ENCODE measurements around the gene CENPP.
A peak's percentile ranks its signal among the peaks of the same experiment; 100 is the strongest.

CENPP gene

DNA sequence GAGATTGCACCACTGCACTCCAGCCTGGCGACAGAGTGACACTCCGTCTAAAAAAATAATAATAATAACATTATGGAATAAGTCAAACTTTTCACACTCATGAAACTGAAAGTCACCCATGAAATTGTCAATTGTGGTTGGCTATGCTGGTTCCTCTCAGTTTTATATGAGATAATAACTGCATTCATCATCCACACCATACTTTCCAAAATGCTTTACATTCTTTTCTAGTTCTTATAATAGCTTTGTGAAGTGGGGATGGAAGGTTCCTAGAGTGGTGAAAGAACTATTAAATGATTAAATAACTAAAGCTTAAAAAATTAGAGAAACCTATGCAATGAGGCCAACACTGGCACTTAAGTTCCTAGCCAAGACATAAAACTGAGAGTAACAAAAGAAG is 169.1 kb downstream of the CENPP start:
- DNase-seq (ENCODE audit: extremely low spot score) = no peak
- CTCF ChIA-PET = interaction anchor here (1.3 kb wide), 1 partner anchor 8 kb away, joined by 3 read pairs; no protein-coding TSS in a partner anchor
- TF ChIP-seq ELF4 (IDR thresholded peaks at IDR 0.05) = no peak
- no peak for TF ChIP-seq ARNT (IDR thresholded peaks at IDR 0.05)
- no peak for TF ChIP-seq LEF1 (IDR thresholded peaks at IDR 0.05; ENCODE audit: borderline replicate concordance)
- TF ChIP-seq FOXM1 (IDR thresholded peaks at IDR 0.05; ENCODE audit: borderline replicate concordance) = no peak
- TF ChIP-seq, protein P1, sequence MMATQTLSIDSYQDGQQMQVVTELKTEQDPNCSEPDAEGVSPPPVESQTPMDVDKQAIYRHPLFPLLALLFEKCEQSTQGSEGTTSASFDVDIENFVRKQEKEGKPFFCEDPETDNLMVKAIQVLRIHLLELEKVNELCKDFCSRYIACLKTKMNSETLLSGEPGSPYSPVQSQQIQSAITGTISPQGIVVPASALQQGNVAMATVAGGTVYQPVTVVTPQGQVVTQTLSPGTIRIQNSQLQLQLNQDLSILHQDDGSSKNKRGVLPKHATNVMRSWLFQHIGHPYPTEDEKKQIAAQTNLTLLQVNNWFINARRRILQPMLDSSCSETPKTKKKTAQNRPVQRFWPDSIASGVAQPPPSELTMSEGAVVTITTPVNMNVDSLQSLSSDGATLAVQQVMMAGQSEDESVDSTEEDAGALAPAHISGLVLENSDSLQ (IDR thresholded peaks at IDR 0.05) = no peak
- no peak for TF ChIP-seq ZNF384 (IDR thresholded peaks at IDR 0.05)
- no peak for TF ChIP-seq FOXK2 (IDR thresholded peaks at IDR 0.05)
- TF ChIP-seq FOXA1 (IDR thresholded peaks at IDR 0.05) = no peak
- TF ChIP-seq TARDBP (IDR thresholded peaks at IDR 0.05) = no peak
- TF ChIP-seq NFRKB (IDR thresholded peaks at IDR 0.05) = no peak
- no peak for TF ChIP-seq SUZ12 (IDR thresholded peaks at IDR 0.05)
- TF ChIP-seq HDGF (IDR thresholded peaks at IDR 0.05; ENCODE audit: borderline replicate concordance) = no peak
- no peak for TF ChIP-seq CTBP1 (IDR thresholded peaks at IDR 0.05; ENCODE audit: borderline replicate concordance)
- TF ChIP-seq BHLHE40 (IDR thresholded peaks at IDR 0.05; ENCODE audit: borderline replicate concordance) = no peak
- TF ChIP-seq SP1 (IDR thresholded peaks at IDR 0.05) = no peak
- no peak for TF ChIP-seq L3MBTL2 (conservative IDR thresholded peaks at IDR 0.05)
- POLR2A ChIA-PET = no interaction called here

- ChIA-PET POLR2A (no interaction called here), CTCF (no interaction called here)
- no peak for TF ChIP-seq FOXA1 (IDR thresholded peaks at IDR 0.05)
- no peak for TF ChIP-seq ZNF384 (IDR thresholded peaks at IDR 0.05)
- no peak for TF ChIP-seq ARNT (IDR thresholded peaks at IDR 0.05)
- no peak for TF ChIP-seq CTBP1 (IDR thresholded peaks at IDR 0.05; ENCODE audit: borderline replicate concordance)
- no peak for TF ChIP-seq TARDBP (IDR thresholded peaks at IDR 0.05)
- DNase-seq (ENCODE audit: extremely low spot score) = no peak
Measured at GRCh38 chr9:92496396-92497176, 170.8 kb downstream of the CENPP start.

GRCh38 chr9:92499701-92500100 is 173.9 kb downstream of the CENPP start:
- CTCF ChIA-PET = interaction anchor here (0.7 kb wide), 1 partner anchor 20 kb away, joined by 3 read pairs; no protein-coding TSS in a partner anchor
- TF ChIP-seq ARNT (IDR thresholded peaks at IDR 0.05) (no peak), NFRKB (IDR thresholded peaks at IDR 0.05) (no peak), SP1 (IDR thresholded peaks at IDR 0.05) (no peak), BHLHE40 (IDR thresholded peaks at IDR 0.05; ENCODE audit: borderline replicate concordance) (no peak), ELF4 (IDR thresholded peaks at IDR 0.05) (no peak), HDGF (IDR thresholded peaks at IDR 0.05; ENCODE audit: borderline replicate concordance) (no peak), ZNF384 (IDR thresholded peaks at IDR 0.05) (no peak), CTBP1 (IDR thresholded peaks at IDR 0.05; ENCODE audit: borderline replicate concordance) (no peak), FOXA1 (IDR thresholded peaks at IDR 0.05) (no peak), SUZ12 (IDR thresholded peaks at IDR 0.05) (no peak), LEF1 (IDR thresholded peaks at IDR 0.05; ENCODE audit: borderline replicate concordance) (no peak), L3MBTL2 (conservative IDR thresholded peaks at IDR 0.05) (no peak), FOXM1 (IDR thresholded peaks at IDR 0.05; ENCODE audit: borderline replicate concordance) (no peak), FOXK2 (IDR thresholded peaks at IDR 0.05) (no peak), TARDBP (IDR thresholded peaks at IDR 0.05) (no peak)
- DNase-seq (ENCODE audit: extremely low spot score) = no peak
- POLR2A ChIA-PET = no interaction called here

DNA sequence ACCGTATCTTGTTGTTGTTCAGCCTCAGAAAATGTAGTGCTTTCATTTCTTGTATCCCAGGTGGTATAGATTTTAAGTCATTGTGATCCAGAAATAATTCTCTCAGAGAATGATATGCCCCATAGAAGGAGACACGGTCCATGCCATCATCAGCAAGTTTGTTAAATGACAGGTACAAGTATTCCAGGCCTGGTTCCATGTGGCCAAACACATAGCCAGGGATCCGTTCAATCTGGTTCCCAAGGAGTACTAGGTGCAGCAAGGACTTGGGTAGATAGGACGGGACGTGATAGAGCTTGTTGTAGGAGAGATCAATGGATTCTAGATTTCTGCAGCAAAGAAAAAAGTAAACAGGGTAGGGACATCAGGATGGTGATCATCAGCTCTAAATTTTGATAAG is 175.0 kb downstream of the CENPP start:
- TF ChIP-seq ARNT (IDR thresholded peaks at IDR 0.05) (no peak), SP1 (IDR thresholded peaks at IDR 0.05) (no peak), TARDBP (IDR thresholded peaks at IDR 0.05) (no peak), SUZ12 (IDR thresholded peaks at IDR 0.05) (no peak), ZNF384 (IDR thresholded peaks at IDR 0.05) (no peak), CTBP1 (IDR thresholded peaks at IDR 0.05; ENCODE audit: borderline replicate concordance) (no peak)
- ChIA-PET CTCF (no interaction called here), POLR2A (no interaction called here)
- DNase-seq (ENCODE audit: extremely low spot score) = no peak

GRCh38 chr9:92501671-92502393 is 176.1 kb downstream of the CENPP start:
- TF ChIP-seq FOXK2 (IDR thresholded peaks at IDR 0.05) = no peak
- no peak for TF ChIP-seq FOXA1 (IDR thresholded peaks at IDR 0.05)
- no peak for TF ChIP-seq BHLHE40 (IDR thresholded peaks at IDR 0.05; ENCODE audit: borderline replicate concordance)
- TF ChIP-seq ELF4 (IDR thresholded peaks at IDR 0.05) = no peak
- no peak for TF ChIP-seq SP1 (IDR thresholded peaks at IDR 0.05)
- no peak for TF ChIP-seq NFRKB (IDR thresholded peaks at IDR 0.05)
- no peak for TF ChIP-seq CTBP1 (IDR thresholded peaks at IDR 0.05; ENCODE audit: borderline replicate concordance)
- TF ChIP-seq SUZ12 (IDR thresholded peaks at IDR 0.05) = no peak
- no peak for TF ChIP-seq ZNF384 (IDR thresholded peaks at IDR 0.05)
- CTCF ChIA-PET = no interaction called here
- peak; percentile 58 for DNase-seq (ENCODE audit: extremely low spot score)
- POLR2A ChIA-PET = no interaction called here

- CTCF ChIA-PET = no interaction called here
- POLR2A ChIA-PET = no interaction called here
- TF ChIP-seq FOXM1 (IDR thresholded peaks at IDR 0.05; ENCODE audit: borderline replicate concordance) = no peak
- TF ChIP-seq BHLHE40 (IDR thresholded peaks at IDR 0.05; ENCODE audit: borderline replicate concordance) = no peak
- TF ChIP-seq CTBP1 (IDR thresholded peaks at IDR 0.05; ENCODE audit: borderline replicate concordance) = no peak
- TF ChIP-seq LEF1 (IDR thresholded peaks at IDR 0.05; ENCODE audit: borderline replicate concordance) = no peak
- TF ChIP-seq ARNT (IDR thresholded peaks at IDR 0.05) = no peak
- no peak for TF ChIP-seq TARDBP (IDR thresholded peaks at IDR 0.05)
- no peak for TF ChIP-seq ELF4 (IDR thresholded peaks at IDR 0.05)
- TF ChIP-seq FOXK2 (IDR thresholded peaks at IDR 0.05) = no peak
- no peak for TF ChIP-seq L3MBTL2 (conservative IDR thresholded peaks at IDR 0.05)
- TF ChIP-seq, protein P1 (IDR thresholded peaks at IDR 0.05) = no peak
- TF ChIP-seq FOXA1 (IDR thresholded peaks at IDR 0.05) = no peak
- TF ChIP-seq SUZ12 (IDR thresholded peaks at IDR 0.05) = no peak
- no peak for TF ChIP-seq SP1 (IDR thresholded peaks at IDR 0.05)
- no peak for TF ChIP-seq NFRKB (IDR thresholded peaks at IDR 0.05)
- no peak for TF ChIP-seq HDGF (IDR thresholded peaks at IDR 0.05; ENCODE audit: borderline replicate concordance)
- TF ChIP-seq ZNF384 (IDR thresholded peaks at IDR 0.05) = no peak
- no peak for DNase-seq (ENCODE audit: extremely low spot score)
Measured at GRCh38 chr9:92503156-92503555, 177.4 kb downstream of the CENPP start.
